Uterus (tissue), 4 donors: Measurements from ENCODE around the gene CDC123. TPM values are rescaled to one million over a fixed set of nuclear protein-coding genes. Genes with fewer than 3 reads are reported as not detected.
"Not testable (repeated sequence)": the region's sequence is repeated elsewhere in the genome, so short reads cannot be mapped to it uniquely, and the experiment has no call there.

ENCODE experiments used
- DNase-seq, 2 donors: peaks; one replicate each; pipeline ENCODE4 v3.0.0-alpha.2; 2019 to 2020
- H3K27ac ChIP-seq, 2 donors: fragments of 200-600 bp; sonication (generic); 1 replicate in 1 of 2; 2 replicates in 1 of 2; pipeline ENCODE4 v1.5.1; 2016 to 2018
- H3K27me3 ChIP-seq, 2 donors: fragments of 200-600 bp; sonication (generic); one replicate each; pipeline ENCODE4 v1.5.1; 2018 to 2019; ENCODE audit warnings: control low read depth in 1 of 2
- H3K36me3 ChIP-seq, 2 donors: fragments of 200-600 bp; sonication (generic); one replicate each; pipeline ENCODE4 v1.5.1; 2019; ENCODE audit warnings: control low read depth in 1 of 2
- H3K4me1 ChIP-seq, 2 donors: fragments of 200-600 bp; sonication (generic); one replicate each; pipeline ENCODE4 v1.5.1; 2018 to 2019; ENCODE audit warnings: control low read depth in 1 of 2
- H3K4me3 ChIP-seq, 2 donors: fragments of 200-600 bp; sonication (generic); 1 replicate in 1 of 2; 2 replicates in 1 of 2; pipeline ENCODE4 v1.5.1; 2018 to 2019; ENCODE audit warnings: mild to moderate bottlenecking in 1 of 2
- H3K9me3 ChIP-seq, 2 donors: fragments of 200-600 bp; sonication (generic); one replicate each; pipeline ENCODE4 v1.5.1; 2019; ENCODE audit warnings: control low read depth in 1 of 2
- CTCF ChIP-seq, 4 experiments: fragments of 200-600 bp in 2 of 4; fragments of 450-650 bp in 2 of 4; sonication (generic) in 2 of 4; IDR thresholded peaks; one replicate each; pipeline ENCODE4 v1.5.1; 2016 to 2019; ENCODE audit warnings: antibody characterized with exemption in 4 of 4, mild to moderate bottlenecking in 2 of 4, moderate library complexity in 1 of 4
- POLR2A ChIP-seq, 2 donors: fragments of 450-650 bp; IDR thresholded peaks; one replicate each; pipeline ENCODE4 v1.6.1; 2016; ENCODE audit warnings: antibody characterized with exemption in 2 of 2, mild to moderate bottlenecking in 1 of 2, moderate library complexity in 1 of 2
- intact Hi-C: fragments of 100-400 bp; cut with DNase I; formaldehyde crosslinking; loops from one replicate; pipeline ENCODE4 v1.15.1; 2023; ENCODE audit warnings: low total_unique reads
- total RNA-seq, 4 donors: library from RNA; depleted of rRNA in 3 of 4; stranded (reverse); fragments of >200 nt in 3 of 4; gene quantifications; one replicate each; pipeline versions ENCODE4 v1.1.0 to v1.2.4, GENCODE V29; 2014 to 2023
- donor health status: DM: yes; HTN: yes; CAD: no.

CDC123 gene
- total RNA-seq, 4 donors from 2014 or later, result 6.2 to 95.5 (median 34.3) TPM

GRCh38 chr10:12165999-12166775, 29.8 kb upstream of the CDC123 start:
- TF ChIP-seq POLR2A (IDR thresholded peaks at IDR 0.05) (no peak), CTCF (IDR thresholded peaks at IDR 0.05) (no peak)
- Histone ChIP-seq H3K27ac (no peak overlapping the region), H3K9me3 (no peaks in the 10 kb centered on the region), H3K27me3 (no peaks in the 10 kb centered on the region), H3K4me3 (no peak overlapping the region), H3K4me1 (no peaks in the 10 kb centered on the region), H3K36me3 (no peaks in the 10 kb centered on the region)
- intact Hi-C loops, result no loop called here
- no peak for DNase-seq

- DNase-seq, intact Hi-C loops, H3K36me3 ChIP-seq, H3K27me3 ChIP-seq, H3K9me3 ChIP-seq, H3K4me3 ChIP-seq, H3K4me1 ChIP-seq, H3K27ac ChIP-seq: not testable (repeated sequence)
Observed at GRCh38 chr10:12171512-12171911, 24.5 kb upstream of the CDC123 start.

- no peak for DNase-seq
- no peaks in the 10 kb centered on the region for H3K27me3 ChIP-seq
- H3K4me1 ChIP-seq, result no peaks in the 10 kb centered on the region
- no peak for TF ChIP-seq POLR2A (IDR thresholded peaks at IDR 0.05)
- no peak for TF ChIP-seq CTCF (IDR thresholded peaks at IDR 0.05)
- intact Hi-C loops, result no loop called here
- no peak overlapping the region for H3K4me3 ChIP-seq
- H3K27ac ChIP-seq, result no peak overlapping the region
- H3K9me3 ChIP-seq, result no peaks in the 10 kb centered on the region
- no peaks in the 10 kb centered on the region for H3K36me3 ChIP-seq
Observed at GRCh38 chr10:12177642-12178041, 18.3 kb upstream of the CDC123 start.

GRCh38 chr10:12179606-12180170, 16.3 kb upstream of the CDC123 start:
- Histone ChIP-seq H3K4me3 (no peak overlapping the region), H3K9me3 (no peaks in the 10 kb centered on the region), H3K36me3 (no peaks in the 10 kb centered on the region), H3K27me3 (no peaks in the 10 kb centered on the region), H3K27ac (no peak overlapping the region), H3K4me1 (no peaks in the 10 kb centered on the region)
- intact Hi-C loops, result no loop called here
- DNase-seq, result no peak
- TF ChIP-seq POLR2A (IDR thresholded peaks at IDR 0.05) (no peak), CTCF (IDR thresholded peaks at IDR 0.05) (no peak)

GRCh38 chr10:12180221-12180974, 15.6 kb upstream of the CDC123 start:
- no peak overlapping the region for H3K4me3 ChIP-seq
- DNase-seq, result no peak
- TF ChIP-seq CTCF (IDR thresholded peaks at IDR 0.05), result no peak
- TF ChIP-seq POLR2A (IDR thresholded peaks at IDR 0.05), result no peak
- no peaks in the 10 kb centered on the region for H3K36me3 ChIP-seq
- intact Hi-C loops, result no loop called here
- H3K27ac ChIP-seq, result no peak overlapping the region
- H3K27me3 ChIP-seq, result no peaks in the 10 kb centered on the region
- H3K4me1 ChIP-seq, result no peaks in the 10 kb centered on the region
- no peaks in the 10 kb centered on the region for H3K9me3 ChIP-seq
